Measurements from ENCODE around the gene MMP19. TPM values are rescaled to one million over a fixed set of nuclear protein-coding genes. Genes with fewer than 3 reads are reported as not detected.

Gene MMP19, protein sequence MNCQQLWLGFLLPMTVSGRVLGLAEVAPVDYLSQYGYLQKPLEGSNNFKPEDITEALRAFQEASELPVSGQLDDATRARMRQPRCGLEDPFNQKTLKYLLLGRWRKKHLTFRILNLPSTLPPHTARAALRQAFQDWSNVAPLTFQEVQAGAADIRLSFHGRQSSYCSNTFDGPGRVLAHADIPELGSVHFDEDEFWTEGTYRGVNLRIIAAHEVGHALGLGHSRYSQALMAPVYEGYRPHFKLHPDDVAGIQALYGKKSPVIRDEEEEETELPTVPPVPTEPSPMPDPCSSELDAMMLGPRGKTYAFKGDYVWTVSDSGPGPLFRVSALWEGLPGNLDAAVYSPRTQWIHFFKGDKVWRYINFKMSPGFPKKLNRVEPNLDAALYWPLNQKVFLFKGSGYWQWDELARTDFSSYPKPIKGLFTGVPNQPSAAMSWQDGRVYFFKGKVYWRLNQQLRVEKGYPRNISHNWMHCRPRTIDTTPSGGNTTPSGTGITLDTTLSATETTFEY
- 2.3 and 3.5 TPM in 2 replicates for total RNA-seq

DNA sequence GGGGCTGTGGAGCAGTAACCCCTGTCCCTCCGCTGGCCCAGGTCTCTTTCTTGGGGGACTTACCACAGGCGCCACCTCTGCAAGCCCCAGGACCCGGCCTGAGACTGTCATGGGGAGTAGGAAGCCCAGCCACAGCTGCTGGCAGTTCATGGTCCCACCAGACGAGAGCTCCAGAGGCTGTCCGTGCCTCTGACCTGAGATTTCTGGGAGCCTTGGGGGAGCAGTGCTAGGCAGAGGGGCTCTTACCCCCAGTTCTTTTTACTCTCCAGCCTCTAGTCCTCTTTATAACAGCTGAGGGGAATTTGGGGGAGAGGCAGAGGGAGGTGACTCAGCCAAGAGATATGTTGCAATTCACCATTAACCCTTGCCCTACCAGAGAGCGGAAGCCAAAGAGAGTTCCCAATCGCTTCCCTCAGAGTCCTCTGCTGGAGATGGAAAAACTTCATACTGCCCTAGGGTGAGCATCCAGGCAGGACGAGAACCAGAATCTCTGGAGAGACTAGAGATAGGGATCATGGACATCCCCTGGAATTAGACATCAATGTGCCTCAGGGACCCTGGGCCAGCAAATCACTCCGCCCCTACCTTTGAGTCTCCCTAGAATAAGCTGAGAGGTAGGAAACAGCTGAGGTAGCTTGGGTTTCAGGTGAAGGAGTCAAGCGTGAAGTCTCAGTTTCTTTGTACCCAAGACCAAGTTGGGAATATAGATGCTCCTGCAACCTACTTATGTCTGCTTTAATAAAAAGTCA lies at the start of gene MMP19:
MMP19 (minus strand) TSS at position 256 of the 749 bp plus-strand sequence; CDS start at position 150, 106 bp downstream.

DNA sequence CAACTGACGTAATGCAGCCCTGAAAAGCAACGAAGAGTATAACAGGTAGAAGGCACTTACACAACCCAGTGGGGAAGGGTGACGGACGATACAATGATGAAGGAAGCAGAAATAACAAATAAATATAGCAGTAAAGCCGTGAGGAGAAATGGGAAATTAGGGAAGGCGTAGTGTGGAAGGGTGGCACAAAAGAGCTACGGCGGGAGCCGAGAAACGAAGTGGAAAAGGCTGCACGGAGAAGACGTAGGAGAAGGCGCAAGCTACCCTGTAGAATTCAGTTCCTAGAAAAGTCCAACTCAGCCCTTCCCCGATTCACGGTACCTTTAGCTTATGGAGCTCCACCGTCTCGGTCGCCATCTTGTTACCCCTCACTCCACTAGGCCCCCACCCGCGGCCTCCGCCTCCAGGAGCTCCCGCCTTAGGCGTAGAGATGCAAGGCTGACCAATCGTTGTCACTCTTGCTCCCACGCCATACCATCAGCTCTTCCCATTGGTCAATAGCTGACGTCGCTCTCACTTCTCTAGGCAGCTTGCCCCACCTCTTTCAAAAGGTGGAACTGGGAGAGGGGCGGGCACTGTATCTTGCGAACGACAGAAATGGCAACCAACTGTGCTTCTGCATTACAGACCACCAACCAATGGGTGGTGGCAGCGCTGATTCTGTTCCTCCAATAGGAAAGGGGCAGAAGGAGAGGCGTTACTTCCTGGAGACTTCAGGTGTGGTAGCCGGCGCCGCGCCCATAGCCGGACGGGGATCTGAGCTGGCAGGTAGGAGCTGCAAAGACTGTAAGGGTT lies 25.2 kb downstream of the MMP19 start, which contains the start of the genes ORMDL2 and SARNP:
ORMDL2 (plus strand) TSS at position 697 of the 795 bp plus-strand sequence. CDS start 959 bp downstream, outside the sequence.
SARNP (minus strand) TSS at position 380 of the 795 bp plus-strand sequence; CDS start at position 357, 23 bp downstream.

Other genes starting within 250 kb of the MMP19 start
- gene OR10P1, start 206.0 kb downstream of the MMP19 start, total RNA-seq: not detected in 2 replicates
- gene ITGA7, start 135.0 kb downstream of the MMP19 start, total RNA-seq: 0.07 and 0.30 TPM in 2 replicates
- gene BLOC1S1, start 126.9 kb downstream of the MMP19 start, total RNA-seq: 155 and 161 TPM in 2 replicates
- 0.67 and 3.0 TPM in 2 replicates for gene RDH5, start 122.5 kb downstream of the MMP19 start, total RNA-seq
- gene CD63, start 113.9 kb downstream of the MMP19 start, total RNA-seq: 720 and 809 TPM in 2 replicates
- 2.5 and 3.3 TPM in 2 replicates for gene GDF11, start 99.8 kb downstream of the MMP19 start, total RNA-seq
- 132 and 161 TPM in 2 replicates for gene SARNP, start 25.2 kb downstream of the MMP19 start, total RNA-seq
- 37.3 and 40.5 TPM in 2 replicates for gene ORMDL2, start 24.9 kb downstream of the MMP19 start, total RNA-seq
- 30.0 and 31.7 TPM in 2 replicates for gene DNAJC14, start 13.3 kb downstream of the MMP19 start, total RNA-seq
- gene PYM1, start 85.0 kb upstream of the MMP19 start, total RNA-seq: 32.3 and 41.1 TPM in 2 replicates
- 31.7 and 41.1 TPM in 2 replicates for gene DGKA, start 88.2 kb upstream of the MMP19 start, total RNA-seq
- 0.69 TPM in 1 of 2 replicates, not detected in the other for gene PMEL, start 123.1 kb upstream of the MMP19 start, total RNA-seq
- gene CDK2, start 123.9 kb upstream of the MMP19 start, total RNA-seq: 44.6 and 46.3 TPM in 2 replicates
- 49.1 and 52.2 TPM in 2 replicates for gene RAB5B, start 131.1 kb upstream of the MMP19 start, total RNA-seq
- 16.3 and 18.0 TPM in 2 replicates for gene SUOX, start 154.3 kb upstream of the MMP19 start, total RNA-seq
- 0.49 and 0.60 TPM in 2 replicates for gene IKZF4, start 178.1 kb upstream of the MMP19 start, total RNA-seq
- gene RPS26, start 199.0 kb upstream of the MMP19 start, total RNA-seq: 2,120 and 2,289 TPM in 2 replicates
- gene ERBB3, start 237.2 kb upstream of the MMP19 start, total RNA-seq: not detected in 2 replicates

Data from mammary microvascular endothelial cell (primary cell).